Measurements from ENCODE around the gene PPP2R2D.

GRCh38 chr10:131858583-131859340 lies 42.0 kb upstream of the PPP2R2D start:
- TF ChIP-seq CTCF (IDR thresholded peaks at IDR 0.05) (no peak), ZFX (IDR thresholded peaks at IDR 0.05; ENCODE audit: borderline replicate concordance) (no peak)

All from 22Rv1 (cell line).